Heart left ventricle (tissue), 16 donors: ENCODE measurements around the gene SLC9A9. TPM values are rescaled to one million over a fixed set of nuclear protein-coding genes. Genes with fewer than 3 reads are reported as not detected.
A peak's percentile ranks its signal among the peaks of the same experiment; 100 is the strongest.

Experiments used
- ATAC-seq, 4 donors: fragments of 200-7000 bp; cut with Tn5 transposase; one replicate each; pipeline ENCODE4 v1.9.1; 2020 to 2022; ENCODE audit warnings: moderate library complexity in 4 of 4, mild to moderate bottlenecking in 3 of 4, moderate number of reproducible peaks in 1 of 4
- DNase-seq, 5 donors: peaks; one replicate each; pipeline ENCODE4 v3.0.0-alpha.2; 2020
- H3K27ac ChIP-seq, 12 donors: fragments of 200-600 bp; sonication (generic) in 4 of 12; one replicate each; pipeline versions ENCODE4 v1.5.0 to v1.8.0; 2016 to 2022; ENCODE audit warnings: mild to moderate bottlenecking in 2 of 12
- H3K27me3 ChIP-seq, 9 donors: fragments of 200-600 bp; sonication (generic) in 2 of 9; one replicate each; pipeline versions ENCODE4 v1.5.1 to v1.8.0; 2016 to 2022; ENCODE audit warnings: mild to moderate bottlenecking in 3 of 9
- H3K36me3 ChIP-seq, 9 donors: fragments of 200-600 bp; sonication (generic) in 2 of 9; one replicate each; pipeline versions ENCODE4 v1.5.0 to v1.8.0; 2018 to 2022; ENCODE audit warnings: mild to moderate bottlenecking in 2 of 9
- H3K4me1 ChIP-seq, 12 donors: fragments of 200-600 bp; sonication (generic) in 4 of 12; one replicate each; pipeline versions ENCODE4 v1.5.0 to v1.8.0; 2016 to 2022; ENCODE audit warnings: mild to moderate bottlenecking in 3 of 12
- H3K4me3 ChIP-seq, 12 donors: fragments of 200-600 bp; sonication (generic) in 4 of 12; one replicate each; pipeline versions ENCODE4 v1.5.0 to v1.8.0; 2017 to 2022; ENCODE audit warnings: mild to moderate bottlenecking in 9 of 12, moderate library complexity in 4 of 12
- H3K9me3 ChIP-seq, 12 donors: fragments of 200-600 bp; sonication (generic) in 4 of 12; one replicate each; pipeline versions ENCODE4 v1.5.0 to v1.8.0; 2016 to 2022; ENCODE audit warnings: mild to moderate bottlenecking in 1 of 12
- CTCF ChIP-seq, 12 donors: fragments of 200-600 bp; sonication (generic) in 4 of 12; IDR thresholded peaks; one replicate each; pipeline versions ENCODE4 v1.5.0 to v1.8.0; 2018 to 2022; ENCODE audit warnings: antibody characterized with exemption in 12 of 12, mild to moderate bottlenecking in 5 of 12
- POLR2A ChIP-seq, 2 donors: fragments of 450-650 bp; IDR thresholded peaks; one replicate each; pipeline ENCODE4 v1.6.1; 2017; ENCODE audit warnings: antibody characterized with exemption in 2 of 2, mild to moderate bottlenecking in 2 of 2, moderate library complexity in 2 of 2
- WGBS, 4 donors: extraction: QIAGEN DNeasy Blood & Tissue Kit in 2 of 4; methylation state at CpG; one replicate each; pipeline versions ENCODE4 v1.1.5 to v1.1.7; 2013 to 2018; 5-methylcytosine and 5-hydroxymethylcytosine counted together
- intact Hi-C, 10 donors: fragments of 100-400 bp; cut with DNase I; formaldehyde crosslinking; loops; one replicate each; pipeline versions ENCODE4 v1.11.1 to v1.14.2; 2022
- polyA plus RNA-seq, 2 donors: library from polyadenylated mRNA; stranded (reverse); fragments of 200-250 nt; gene quantifications; one replicate each; pipeline ENCODE4 v1.2.3, GENCODE V29; 2013
- total RNA-seq, 9 donors: library from RNA; depleted of rRNA in 2 of 9; stranded (reverse); fragments of >200 nt in 2 of 9; fragmentation: NEBNext Ultra II Directional in 3 of 9; extraction: Animal tissue kit (Norgen Biotek cat#: 25700) in 3 of 9; gene quantifications; one replicate each; pipeline versions ENCODE4 v1.1.0 to v1.2.4, GENCODE V29; 2016 to 2023
- donor health status: ischemic (EF 13 %, LVEDD 7.1; RV severe dilation, severe dysfunction).
- donor health status: healthy with polysubstance abuse.
- donor health status: DM: no; HTN: yes; CAD: no.
- donor health status: DM: no; HTN: no; CAD: no.
- donor health status: ischemic (EF 25% LVEDD 6.9; RV normal size, moderate dysfunction).
- donor health status: ischemic (EF 25% LVEDD 5.7; RV mildly dilated, moderate dysfunction).
- donor health status: healthy.
- donor health status: DM: yes; HTN: yes; CAD: no.
- donor health status: ischemic (EF 35%, LVEDD 5.7; RV mildly dilated, moderate dysfunction).
- donor health status: nonischemic (EF 11% LVEDD 7.7; RV severe dilation, severe dysfunction).
- donor health status: DM: yes; HTN: yes; CAD: no.
- donor health status: PGD.
- donor health status: ischemic (EF 29% LVEDD 5.4; RV normal size, mild dysfunction).
- donor health status: nonischemic (EF 23%, LVEDD 6.1; RV moderate dilation, normal function).

SLC9A9 gene
- total and polyA plus RNA-seq, 11 donors, result 0.76 to 17.5 (median 3.3) TPM

- peaks cover 0 to 15% (median 3%) of the 10 kb centered on the region in 12 donors for H3K4me1 ChIP-seq
- H3K9me3 ChIP-seq, result no peaks in the 10 kb centered on the region
- H3K36me3 ChIP-seq, result no peaks in the 10 kb centered on the region
- ATAC-seq (no peak), DNase-seq (no peak)
- H3K27ac ChIP-seq, result no peak overlapping the region
- TF ChIP-seq CTCF (IDR thresholded peaks at IDR 0.05), result no peak
- TF ChIP-seq POLR2A (IDR thresholded peaks at IDR 0.05), result no peak
- intact Hi-C loops, result loop anchor here in 1 of 10 donors (10.0 kb wide), 1 partner anchor 171 kb away; no protein-coding TSS in a partner anchor
- WGBS, 4 donors, result 46 to 64% (median 60%) methylated on average over 4 of the region's 4 CpGs
- H3K27me3 ChIP-seq, result no peaks in the 10 kb centered on the region
- H3K4me3 ChIP-seq, result no peak overlapping the region
Observed at GRCh38 chr3:143783851-143784370, 64.4 kb downstream of the SLC9A9 start.

GRCh38 chr3:143775459-143775858, 72.8 kb downstream of the SLC9A9 start:
- DNase-seq (no peak), ATAC-seq (peak in 3 of 4 donors; percentile 55 to 75 (median 69))
- no peak overlapping the region for H3K27ac ChIP-seq
- peak overlapping the region in 6 of 12 donors; percentile 1 to 42 (median 16) for H3K4me3 ChIP-seq
- 15 to 23% (median 18%) methylated on average over 4 of the region's 4 CpGs for WGBS, 4 donors
- peak; percentile 19 to 73 (median 52) for TF ChIP-seq CTCF (IDR thresholded peaks at IDR 0.05)
- TF ChIP-seq POLR2A (IDR thresholded peaks at IDR 0.05), result no peak
- intact Hi-C loops, result loop anchor here in 6 of 10 donors (5.0 kb wide), 1 partner anchor 177 kb away; no protein-coding TSS in a partner anchor
- no peaks in the 10 kb centered on the region for H3K36me3 ChIP-seq
- H3K4me1 ChIP-seq, result peaks cover 0 to 16% (median 0%) of the 10 kb centered on the region in 12 donors
- H3K27me3 ChIP-seq, result no peaks in the 10 kb centered on the region
- H3K9me3 ChIP-seq, result no peaks in the 10 kb centered on the region

- TF ChIP-seq CTCF (IDR thresholded peaks at IDR 0.05) (no peak), POLR2A (IDR thresholded peaks at IDR 0.05) (no peak)
- Histone ChIP-seq H3K27me3 (no peaks in the 10 kb centered on the region), H3K4me3 (no peak overlapping the region), H3K9me3 (no peaks in the 10 kb centered on the region), H3K27ac (no peak overlapping the region), H3K36me3 (no peaks in the 10 kb centered on the region), H3K4me1 (peaks cover 0 to 19% (median 2%) of the 10 kb centered on the region in 12 donors)
- intact Hi-C loops, result loop anchor here in 1 of 10 donors (5.0 kb wide), 1 partner anchor 180 kb away; no protein-coding TSS in a partner anchor
- ATAC-seq (no peak), DNase-seq (no peak)
- WGBS, 4 donors, result 73 to 87% (median 78%) methylated on average over 5 of the region's 5 CpGs
Observed at GRCh38 chr3:143771939-143772338, 76.3 kb downstream of the SLC9A9 start.

GRCh38 chr3:143771258-143771657, 77.0 kb downstream of the SLC9A9 start:
- H3K27me3 ChIP-seq, result no peaks in the 10 kb centered on the region
- DNase-seq (no peak), ATAC-seq (no peak)
- H3K4me1 ChIP-seq, result peaks cover 0 to 18% (median 2%) of the 10 kb centered on the region in 12 donors
- intact Hi-C loops, result loop anchor here in 1 of 10 donors (5.0 kb wide), 1 partner anchor 181 kb away; no protein-coding TSS in a partner anchor
- H3K36me3 ChIP-seq, result no peaks in the 10 kb centered on the region
- 48 to 79% (median 63%) methylated on average over 3 of the region's 3 CpGs for WGBS, 4 donors
- TF ChIP-seq CTCF (IDR thresholded peaks at IDR 0.05) (no peak), POLR2A (IDR thresholded peaks at IDR 0.05) (no peak)
- no peaks in the 10 kb centered on the region for H3K9me3 ChIP-seq
- no peak overlapping the region for H3K27ac ChIP-seq
- H3K4me3 ChIP-seq, result no peak overlapping the region
